HG03520 (cell line): Measurements from ENCODE around the gene MYO1D.
A peak's percentile ranks its signal among the peaks of the same experiment; 100 is the strongest.
"Not testable (repeated sequence)": the region's sequence is repeated elsewhere in the genome, so short reads cannot be mapped to it uniquely, and the experiment has no call there.

Experiments used
- ATAC-seq: cut with Tn5 transposase; IDR thresholded peaks from one replicate; pipeline ENCODE4 v1.9.1; 2021; ENCODE audit warnings: mild to moderate bottlenecking, moderate library complexity; ENCODE audit not compliant: unreplicated experiment

The MYO1D gene

GRCh38 chr17:32552280-32552679 lies 324.6 kb downstream of the MYO1D start:
- no peak for ATAC-seq

- no peak for ATAC-seq
Observed at GRCh38 chr17:32551186-32551955, 325.6 kb downstream of the MYO1D start.

- ATAC-seq = no peak
Observed at GRCh38 chr17:32549559-32549958, 327.4 kb downstream of the MYO1D start.

- ATAC-seq = no peak
Observed at GRCh38 chr17:32546031-32546444, 330.9 kb downstream of the MYO1D start.

GRCh38 chr17:32542186-32542585 lies 334.7 kb downstream of the MYO1D start:
- no peak for ATAC-seq

GRCh38 chr17:32541640-32542039 lies 335.3 kb downstream of the MYO1D start:
- ATAC-seq = no peak

GRCh38 chr17:32536736-32537643 lies 339.9 kb downstream of the MYO1D start:
- ATAC-seq = no peak

GRCh38 chr17:32533296-32533695 lies 343.6 kb downstream of the MYO1D start:
- no peak for ATAC-seq

- ATAC-seq = no peak
Observed at GRCh38 chr17:32529604-32530003, 347.3 kb downstream of the MYO1D start.

- ATAC-seq = no peak
Observed at GRCh38 chr17:32528825-32529224, 348.1 kb downstream of the MYO1D start.

- no peak for ATAC-seq
Observed at GRCh38 chr17:32527146-32527545, 349.8 kb downstream of the MYO1D start.

- no peak for ATAC-seq
Observed at GRCh38 chr17:32525122-32525521, 351.8 kb downstream of the MYO1D start.

- ATAC-seq = not testable (repeated sequence)
Observed at GRCh38 chr17:32524553-32524880, 352.4 kb downstream of the MYO1D start.

- peak; percentile 42 for ATAC-seq
Observed at GRCh38 chr17:32523827-32524552, 352.9 kb downstream of the MYO1D start.

- ATAC-seq = peak; percentile 40
Observed at GRCh38 chr17:32523017-32523680, 353.8 kb downstream of the MYO1D start.

GRCh38 chr17:32520737-32521404 lies 356.1 kb downstream of the MYO1D start:
- no peak for ATAC-seq

- no peak for ATAC-seq
Observed at GRCh38 chr17:32520104-32520701, 356.7 kb downstream of the MYO1D start.

GRCh38 chr17:32519228-32520103 lies 357.5 kb downstream of the MYO1D start:
- ATAC-seq = no peak

GRCh38 chr17:32518646-32519227 lies 358.2 kb downstream of the MYO1D start:
- ATAC-seq = no peak
